GM18861 (cell line): ENCODE data around the gene RNASE13.
"Not testable (repeated sequence)": the region's sequence is repeated elsewhere in the genome, so short reads cannot be mapped to it uniquely, and the experiment has no call there.

Source experiments
- ATAC-seq: cut with Tn5 transposase; IDR thresholded peaks from one replicate; pipeline ENCODE4 v1.9.1; 2021; ENCODE audit not compliant: unreplicated experiment

The RNASE13 gene

GRCh38 chr14:21023817-21024584, 10.6 kb downstream of the RNASE13 start:
- ATAC-seq = no peak

DNA sequence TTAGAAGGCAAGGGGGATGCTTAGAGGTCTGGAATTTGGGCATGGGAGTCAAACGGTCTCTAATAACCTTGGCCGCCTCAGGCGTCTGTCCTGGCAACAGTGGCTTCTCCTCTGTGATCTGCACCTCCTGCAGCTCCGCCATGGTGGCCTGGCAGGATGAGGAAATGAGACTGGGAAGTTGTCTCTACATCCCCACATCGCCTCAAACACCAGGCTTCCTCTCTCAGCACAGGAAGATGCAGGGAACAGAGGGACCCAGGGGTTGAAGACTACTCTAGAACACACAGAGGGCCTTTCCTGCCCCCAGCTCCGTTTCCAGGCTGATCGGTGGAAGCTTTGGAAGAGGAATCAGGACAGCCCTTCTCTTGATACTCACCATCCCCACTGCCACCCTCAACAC, 11.4 kb downstream of the RNASE13 start:
- ATAC-seq = no peak

DNA sequence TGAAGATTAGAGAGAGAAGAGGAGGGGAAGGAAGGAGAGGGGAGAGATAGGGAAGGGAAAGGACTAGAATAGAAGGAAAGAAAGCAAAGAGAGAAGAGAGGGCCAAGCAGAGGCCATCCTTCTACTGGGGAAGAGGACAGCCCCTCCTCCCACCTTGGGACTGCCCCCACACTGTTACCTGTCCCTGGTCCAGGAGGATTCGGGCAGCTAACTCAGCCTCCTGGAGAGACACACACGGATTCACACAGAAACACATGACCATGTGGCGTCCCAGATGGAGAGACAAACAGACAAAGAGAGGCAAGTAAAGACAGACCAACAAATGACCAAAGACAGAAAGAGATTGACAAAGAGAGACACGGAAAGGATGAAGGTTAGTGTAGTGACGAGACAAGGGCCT, 11.9 kb downstream of the RNASE13 start:
- ATAC-seq = no peak

DNA sequence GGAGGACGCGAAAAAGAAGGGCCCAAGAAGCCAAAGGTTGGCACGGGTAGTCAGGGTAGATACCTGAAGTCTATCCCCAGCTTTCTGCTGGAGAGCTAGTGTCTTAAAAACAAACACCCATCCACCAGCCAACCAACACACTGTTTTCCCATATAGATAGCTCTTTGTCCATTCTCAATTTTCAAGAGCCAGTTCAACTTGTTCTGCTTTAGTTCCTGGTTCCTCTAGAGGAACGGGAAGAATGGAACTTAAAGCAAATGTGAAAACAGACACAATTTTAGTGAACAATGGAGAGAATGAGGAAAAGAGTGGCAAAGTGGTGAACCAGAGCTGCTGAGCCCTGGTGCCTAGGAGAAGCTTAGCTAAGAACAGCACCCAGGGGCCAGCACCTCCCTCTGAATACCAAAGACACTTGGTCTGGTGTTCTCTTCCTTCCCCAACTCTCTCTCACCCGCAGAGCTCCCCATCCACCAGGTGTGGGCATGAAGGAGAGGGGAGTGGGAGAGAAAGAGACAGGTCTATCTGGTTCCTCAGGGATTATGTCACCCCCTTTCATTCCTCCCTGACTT, 13.5 kb downstream of the RNASE13 start:
- ATAC-seq = no peak

- no peak for ATAC-seq
Observed at GRCh38 chr14:21019366-21019765, 15.2 kb downstream of the RNASE13 start.

GRCh38 chr14:21018781-21019180, 15.8 kb downstream of the RNASE13 start:
- ATAC-seq = no peak

GRCh38 chr14:21018286-21018685, 16.3 kb downstream of the RNASE13 start:
- ATAC-seq = no peak

- ATAC-seq = no peak
Observed at GRCh38 chr14:21017528-21018245, 16.9 kb downstream of the RNASE13 start.

GRCh38 chr14:21016413-21017190, 18.0 kb downstream of the RNASE13 start:
- ATAC-seq = no peak

DNA sequence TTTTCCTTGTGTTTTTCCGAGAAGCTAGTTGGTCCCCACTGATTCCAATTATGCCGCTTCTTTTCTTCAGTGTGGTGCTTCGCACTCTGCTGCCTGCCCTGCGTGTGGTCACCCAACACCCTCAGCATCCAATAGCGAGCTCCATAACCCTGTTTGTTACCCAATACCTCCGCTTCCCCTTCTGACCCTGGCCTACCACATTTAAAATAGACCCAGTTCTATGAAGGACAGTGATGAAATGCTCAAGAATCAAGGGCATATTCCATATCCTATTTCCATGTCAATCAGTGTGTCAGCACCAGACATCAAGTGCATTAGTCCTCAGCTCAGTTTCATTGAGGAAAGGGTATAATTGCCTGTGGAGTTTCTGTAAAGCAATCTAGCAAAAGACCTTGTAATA, 19.3 kb downstream of the RNASE13 start:
- ATAC-seq = no peak

GRCh38 chr14:21014761-21015190, 19.8 kb downstream of the RNASE13 start:
- no peak for ATAC-seq

DNA sequence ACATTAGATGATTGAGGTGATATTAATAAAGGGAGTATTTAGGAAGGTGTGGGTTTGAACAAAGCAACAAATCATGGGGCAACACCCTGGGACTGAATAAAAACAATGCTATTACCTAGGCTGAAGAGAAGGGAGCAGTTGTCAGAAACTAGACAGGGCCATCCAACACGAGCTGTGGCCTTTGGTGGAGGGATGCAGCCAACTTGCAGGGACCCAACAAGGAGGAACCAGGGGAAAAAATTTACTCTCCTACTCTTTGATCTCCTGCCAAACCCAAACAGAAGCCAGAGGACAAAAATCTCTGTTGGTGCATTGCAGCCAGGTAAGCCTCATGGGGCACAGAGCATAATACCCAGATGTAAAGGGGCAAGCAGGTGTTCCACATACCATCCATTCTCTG, 23.5 kb downstream of the RNASE13 start:
- no peak for ATAC-seq

GRCh38 chr14:21009721-21010120, 24.9 kb downstream of the RNASE13 start:
- not testable (repeated sequence) for ATAC-seq

- ATAC-seq = no peak
Observed at GRCh38 chr14:21003788-21004346, 30.7 kb downstream of the RNASE13 start.

GRCh38 chr14:21001218-21001617, 33.4 kb downstream of the RNASE13 start:
- ATAC-seq = no peak

DNA sequence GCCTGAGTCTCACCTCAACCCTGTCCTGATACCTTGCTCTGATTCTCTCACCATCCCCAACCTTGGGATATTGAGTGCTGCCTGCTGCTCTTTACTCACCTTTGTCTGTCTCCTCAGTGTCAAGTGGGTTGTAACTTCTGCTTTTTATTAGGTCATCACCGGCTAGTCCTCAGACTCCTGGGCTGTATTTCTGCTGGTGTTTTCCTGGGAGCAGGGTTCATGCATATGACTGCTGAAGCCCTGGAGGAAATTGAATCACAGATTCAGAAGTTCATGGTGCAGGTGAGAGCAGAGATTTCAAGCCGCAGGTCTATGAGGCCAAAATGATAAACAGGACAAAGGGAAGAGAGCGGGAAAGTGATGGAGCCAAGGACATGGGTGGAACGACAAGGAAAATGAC, 35.0 kb downstream of the RNASE13 start:
- ATAC-seq = no peak

DNA sequence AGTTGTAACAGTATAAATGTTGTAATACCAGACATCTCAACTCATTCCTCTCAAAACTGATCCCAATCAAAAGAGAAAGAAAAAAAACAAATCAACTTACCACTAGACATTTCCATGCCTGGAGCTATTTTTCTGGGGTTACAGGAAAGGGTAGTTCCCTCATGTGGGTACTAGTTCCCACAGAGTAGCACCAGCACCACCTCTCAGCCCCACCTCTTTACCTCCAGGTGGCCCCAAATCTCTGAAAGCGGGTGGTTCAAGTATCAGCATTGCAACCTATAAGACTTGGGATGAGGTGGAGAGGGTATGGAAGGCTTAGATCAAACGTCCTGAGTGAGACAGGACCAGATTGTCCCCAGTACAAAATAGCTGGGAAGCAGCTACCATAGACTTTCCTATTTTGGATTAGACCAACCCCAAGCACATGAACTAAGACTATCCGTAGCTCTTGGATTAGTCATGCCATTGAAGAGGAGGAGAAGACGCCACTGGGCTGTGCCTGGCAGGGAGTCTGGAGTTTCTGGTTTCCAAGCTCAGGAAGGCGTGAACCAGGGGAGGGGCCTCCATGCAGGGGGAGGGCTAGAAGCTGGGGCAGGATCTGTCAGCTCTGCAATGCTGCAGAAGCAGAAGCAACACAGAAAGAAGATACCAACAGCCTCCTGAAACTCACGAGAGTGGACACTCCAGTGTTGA, 35.8 kb downstream of the RNASE13 start, which contains the start of gene SLC39A2:
Gene SLC39A2 (plus strand): TSS at position 620 of the 693 bp plus-strand sequence. CDS start 154 bp downstream, outside the sequence.
- no peak for ATAC-seq

DNA sequence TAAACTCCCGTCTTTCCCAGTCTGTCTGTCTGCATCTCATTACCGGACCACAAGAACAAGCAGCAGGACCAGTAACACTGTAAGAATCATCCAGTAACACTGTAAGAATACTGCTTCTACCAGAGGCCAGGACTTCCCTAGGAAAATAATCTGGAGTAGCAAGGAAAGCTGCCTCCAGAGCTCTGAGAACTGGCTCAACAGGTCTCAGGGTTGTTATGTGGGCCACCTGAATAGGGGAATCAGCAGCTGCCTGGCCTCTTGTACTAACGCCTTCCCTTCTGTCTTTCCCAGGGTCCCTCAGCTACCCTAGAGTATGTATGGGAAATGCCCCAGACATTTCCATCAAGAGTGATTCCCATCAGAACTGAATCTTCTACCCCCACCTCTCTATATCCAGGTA, 36.5 kb downstream of the RNASE13 start:
- no peak for ATAC-seq

- no peak for ATAC-seq
Observed at GRCh38 chr14:20997564-20997963, 37.0 kb downstream of the RNASE13 start.

DNA sequence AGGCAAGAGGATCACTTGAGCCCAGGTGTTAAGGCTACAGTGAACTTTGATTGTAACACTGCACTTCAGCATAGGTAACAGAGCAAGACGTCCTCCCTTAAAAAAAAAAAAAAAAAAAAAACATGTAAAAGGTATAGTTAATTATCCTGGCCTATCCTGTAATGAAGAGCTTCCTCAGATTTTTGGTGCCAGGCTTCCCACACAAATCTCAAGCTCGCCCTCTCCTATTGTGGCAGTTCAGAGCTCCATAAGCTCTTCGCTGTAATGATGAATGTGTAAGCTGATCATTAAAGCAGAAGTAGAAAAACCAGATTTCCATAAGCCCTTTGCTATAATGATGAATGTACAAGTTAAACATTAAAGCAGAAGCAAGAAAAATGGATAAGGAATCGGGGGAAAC, 37.5 kb downstream of the RNASE13 start:
- ATAC-seq = no peak
